Thyroid gland (tissue), 4 donors: ENCODE measurements around the gene GPR45.

Experiments
- CTCF ChIP-seq, 6 experiments: fragments of 200-600 bp in 3 of 6; fragments of 450-650 bp in 3 of 6; sonication (generic) in 3 of 6; IDR thresholded peaks; one replicate each; pipeline ENCODE4 v1.5.1; 2016 to 2019; ENCODE audit warnings: antibody characterized with exemption in 6 of 6, mild to moderate bottlenecking in 2 of 6, inconsistent platforms in 1 of 6, moderate library complexity in 1 of 6
- POLR2A ChIP-seq, 2 donors: fragments of 450-650 bp; IDR thresholded peaks; one replicate each; pipeline ENCODE4 v1.6.1; 2017; ENCODE audit warnings: antibody characterized with exemption in 2 of 2, mild to moderate bottlenecking in 2 of 2, moderate library complexity in 1 of 2

- TF ChIP-seq CTCF (IDR thresholded peaks at IDR 0.05) = no peak
- TF ChIP-seq POLR2A (IDR thresholded peaks at IDR 0.05) = no peak
These were observed 27.9 kb downstream of the GPR45 start for GRCh38 chr2:105269426-105269825.
